HG02571 (cell line): ENCODE measurements around the gene LPGAT1.

Experiments used
- ATAC-seq: cut with Tn5 transposase; IDR thresholded peaks from one replicate; pipeline ENCODE4 v1.9.1; 2021; ENCODE audit warnings: mild to moderate bottlenecking, moderate library complexity; ENCODE audit not compliant: unreplicated experiment

LPGAT1 gene

DNA sequence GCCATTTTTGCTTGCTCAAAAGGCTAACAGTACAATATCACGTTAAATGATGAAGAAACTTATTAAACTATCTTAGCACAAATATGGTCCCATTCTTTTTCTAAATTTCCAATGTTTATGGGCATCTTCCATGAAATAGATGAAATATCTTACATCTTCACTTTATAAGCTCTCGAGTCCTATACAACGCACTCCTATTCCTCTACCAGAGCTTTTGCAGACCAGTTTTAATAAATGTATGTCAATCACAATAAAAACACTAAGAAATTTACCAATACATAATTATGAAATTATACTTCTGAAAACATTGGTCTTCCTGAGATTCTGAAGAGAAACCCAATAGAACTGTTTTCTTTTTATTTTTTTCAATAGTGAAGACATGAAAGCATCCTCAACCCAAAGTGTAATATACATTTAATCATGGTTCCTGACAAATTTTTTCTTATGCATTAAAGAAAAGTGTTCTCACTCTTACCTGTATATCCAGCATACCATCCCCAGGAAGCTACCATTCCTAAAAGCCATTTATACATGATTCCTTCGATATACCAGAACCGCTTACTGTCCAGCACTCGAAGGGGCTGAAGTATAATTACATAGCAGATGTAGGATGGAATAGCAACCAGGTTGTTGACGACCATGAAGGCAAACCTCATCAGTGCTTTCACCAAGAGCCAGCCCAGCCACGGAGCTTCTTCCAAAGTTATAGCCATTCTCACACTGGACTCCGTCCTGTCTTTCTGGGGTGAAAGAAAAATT is 1.8 kb downstream of the LPGAT1 start:
- ATAC-seq = no peak

DNA sequence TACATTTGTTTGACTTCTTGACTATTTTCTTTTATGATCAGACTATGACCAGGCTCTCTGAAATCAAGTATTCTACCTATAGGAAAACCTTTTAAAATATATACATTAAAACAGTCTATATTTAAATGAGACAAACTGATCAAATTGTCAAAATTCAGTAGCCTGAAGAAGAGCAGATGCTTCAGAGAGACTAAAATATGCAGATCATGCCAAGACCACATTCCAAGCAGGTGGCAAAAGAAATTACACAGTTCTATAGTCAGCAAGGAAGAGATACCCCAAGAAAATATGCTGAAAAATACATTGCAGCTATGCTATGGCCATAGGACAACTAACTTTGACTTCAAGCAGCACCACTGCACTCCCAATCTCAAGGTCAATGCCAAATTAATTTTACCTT is 3.5 kb downstream of the LPGAT1 start:
- ATAC-seq = no peak

DNA sequence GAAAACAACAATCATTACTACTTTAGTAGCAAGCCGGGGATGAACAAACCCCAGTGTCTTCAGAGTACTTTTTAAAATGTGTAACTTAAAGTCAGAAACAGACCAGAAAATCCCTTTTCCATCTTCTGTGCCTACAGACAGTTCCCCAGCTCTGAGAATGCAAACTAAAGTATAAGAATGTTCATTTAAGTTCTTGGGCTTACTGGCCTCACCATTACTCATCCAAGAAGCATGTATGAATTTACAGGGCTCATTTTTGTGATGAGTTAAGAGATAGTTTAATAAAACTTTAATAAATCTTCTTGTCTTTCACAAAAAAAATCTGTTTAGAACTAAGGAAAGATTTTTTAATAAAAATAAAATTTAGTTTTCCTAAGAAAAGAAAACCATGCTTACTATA is 4.6 kb downstream of the LPGAT1 start:
- no peak for ATAC-seq

DNA sequence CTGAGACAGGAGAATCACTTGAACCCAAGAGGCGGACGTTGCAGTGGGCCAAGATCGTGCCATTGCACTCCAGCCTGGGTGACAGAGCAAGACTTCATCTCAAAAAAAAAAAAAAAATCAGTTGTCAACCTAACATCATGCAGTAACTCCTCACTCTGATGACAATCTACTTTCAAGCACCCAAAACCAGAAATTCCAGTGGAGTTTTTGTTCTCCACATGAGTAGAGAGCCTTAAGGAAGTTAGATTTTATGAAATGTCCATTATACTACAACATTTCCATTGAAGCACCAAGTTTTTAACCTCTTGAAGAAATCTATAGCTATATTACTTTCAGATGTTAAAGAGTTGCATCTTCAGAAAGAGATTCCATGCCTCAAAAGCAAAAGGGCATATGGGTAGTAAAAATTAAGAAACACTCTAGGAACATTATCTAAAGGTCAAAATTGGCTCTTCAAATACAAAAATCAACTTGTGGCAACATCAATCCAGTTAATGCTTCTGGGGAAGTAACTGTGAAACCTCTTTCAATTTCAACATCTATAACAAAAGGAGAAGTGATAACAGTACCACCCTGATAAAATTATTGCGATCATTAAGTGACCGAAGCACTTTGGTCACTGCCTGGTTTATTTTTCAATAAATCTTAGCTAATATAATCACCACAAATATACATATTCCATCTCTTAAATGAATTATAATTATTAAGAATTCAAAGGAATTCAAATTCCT is 7.7 kb downstream of the LPGAT1 start:
- ATAC-seq = no peak

DNA sequence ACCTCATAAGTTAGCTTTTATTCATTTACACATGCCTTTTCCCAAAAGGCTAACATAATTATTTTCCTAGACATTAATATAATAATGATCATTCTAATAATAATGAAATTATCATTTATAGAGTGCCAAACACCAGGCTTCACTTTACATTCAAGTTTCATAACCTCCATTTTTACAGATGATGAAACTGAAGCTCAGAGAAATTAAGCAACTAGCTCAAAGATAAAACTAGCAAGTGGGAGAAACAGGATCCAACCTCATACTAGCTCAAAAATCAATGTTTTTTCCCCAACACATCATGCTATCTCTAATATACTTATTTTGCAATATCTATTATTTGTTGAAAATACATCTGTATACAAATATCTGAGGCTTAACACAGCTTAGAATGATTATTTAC is 14.0 kb downstream of the LPGAT1 start:
- no peak for ATAC-seq

DNA sequence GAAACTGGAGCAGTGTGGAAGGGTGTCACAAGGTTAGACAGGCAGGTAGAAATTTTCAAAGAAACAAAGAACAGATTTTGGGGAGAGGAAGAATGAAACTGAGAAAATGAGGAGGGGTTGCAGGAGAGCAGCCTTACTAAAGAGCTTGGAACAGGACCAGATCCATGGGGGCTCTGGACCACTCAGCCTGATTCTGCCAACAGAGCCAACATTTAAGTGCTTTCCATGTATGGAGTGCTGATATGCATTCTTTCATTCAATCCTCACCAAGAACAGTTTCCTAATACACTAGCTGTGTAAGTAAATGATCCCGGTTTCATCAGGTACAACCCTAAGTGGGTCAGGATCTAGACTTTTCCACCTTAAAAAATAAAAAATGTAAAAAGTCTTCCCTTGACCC is 16.2 kb downstream of the LPGAT1 start:
- ATAC-seq = no peak

DNA sequence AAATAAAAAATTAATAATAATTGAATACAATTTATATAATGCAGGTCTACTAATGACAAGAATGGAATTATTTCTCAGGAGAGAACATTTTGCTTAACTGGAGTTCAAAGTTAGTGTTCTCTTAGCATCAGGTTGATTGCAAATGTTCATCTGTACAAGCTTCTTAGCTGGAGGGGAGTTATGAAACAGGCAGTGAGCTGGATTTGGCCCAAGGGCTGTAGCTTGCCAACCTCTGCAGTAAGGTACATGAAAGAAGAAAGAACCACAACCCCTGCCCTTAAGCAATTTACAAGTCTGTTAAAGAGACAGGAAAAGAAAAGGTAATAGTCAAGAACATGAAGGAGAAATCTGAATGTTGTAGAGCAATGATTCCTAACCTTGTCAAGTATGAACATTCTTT is 17.0 kb downstream of the LPGAT1 start:
- no peak for ATAC-seq

DNA sequence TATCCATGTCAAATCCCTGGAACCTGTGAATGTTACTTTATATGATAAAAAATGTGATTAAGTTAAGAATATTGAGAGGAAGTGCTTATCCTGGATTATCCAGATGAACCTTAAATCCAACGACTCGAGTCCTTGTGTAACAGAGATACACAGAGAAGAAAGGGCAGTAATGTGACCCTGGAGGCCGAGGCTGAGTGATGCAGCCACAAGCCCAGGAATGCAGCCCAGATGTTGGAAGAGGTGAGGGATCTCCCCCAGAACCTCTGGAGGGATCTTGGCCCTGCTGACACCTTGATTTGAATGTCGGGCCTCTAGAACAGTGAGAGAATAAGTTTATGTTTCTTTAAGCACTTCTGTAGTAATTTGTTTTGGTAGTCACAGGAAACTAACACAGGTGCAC is 18.0 kb downstream of the LPGAT1 start:
- ATAC-seq = no peak

DNA sequence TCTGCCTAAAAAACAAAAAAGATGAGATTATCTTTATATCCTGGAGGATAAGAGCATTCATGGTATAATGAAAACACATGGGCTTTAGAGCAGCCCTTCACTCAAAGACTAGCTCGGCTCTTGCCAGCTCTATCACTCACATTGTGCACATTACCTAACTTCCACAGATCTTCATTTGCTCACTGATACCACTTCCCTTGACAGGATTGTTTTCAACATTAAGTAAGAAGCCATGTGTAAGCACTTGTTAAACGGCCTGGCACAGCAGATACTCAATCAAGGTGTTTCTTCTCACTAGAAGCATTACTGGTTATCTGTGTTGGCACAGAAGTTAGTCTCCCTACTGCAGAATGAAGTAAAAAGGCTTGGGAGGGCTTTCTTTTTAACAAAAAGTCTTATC is 18.7 kb downstream of the LPGAT1 start:
- no peak for ATAC-seq

DNA sequence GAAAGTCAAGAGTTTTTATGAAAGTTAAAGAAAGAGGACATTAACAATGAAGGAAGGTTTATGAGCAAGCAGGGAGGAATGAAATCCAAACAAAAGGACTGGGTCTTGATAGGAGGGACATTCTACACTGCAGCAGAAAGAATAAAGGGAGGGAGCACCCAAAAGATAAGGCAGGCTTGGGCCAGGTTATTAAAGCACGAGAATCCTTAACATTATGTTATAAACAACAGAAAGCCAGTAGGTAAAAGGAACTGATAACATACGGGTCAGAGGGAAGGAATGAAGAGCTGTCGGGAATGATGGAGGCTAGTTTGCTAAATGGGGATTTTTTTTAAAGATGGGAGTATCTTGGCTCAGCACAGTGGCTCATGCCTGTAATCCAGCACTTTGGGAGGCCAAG is 19.4 kb downstream of the LPGAT1 start:
- ATAC-seq = no peak

DNA sequence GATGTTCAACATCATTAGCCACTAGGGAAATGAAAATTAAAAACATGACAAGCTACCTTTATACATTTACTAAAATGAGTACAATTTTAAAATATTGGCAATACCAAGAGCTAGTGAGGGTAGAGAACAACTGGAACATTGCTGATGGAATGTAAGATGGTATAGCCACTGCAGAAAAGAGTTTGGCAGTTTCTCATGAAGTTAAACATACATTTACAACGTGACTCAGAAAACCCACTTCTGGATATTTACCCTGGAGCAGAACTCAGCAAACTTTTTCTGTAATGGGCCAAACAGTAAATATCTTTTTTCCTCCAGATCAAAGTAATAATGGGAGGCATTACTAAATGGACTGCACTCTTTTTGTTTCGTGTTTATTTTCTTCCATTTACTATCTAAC is 22.1 kb downstream of the LPGAT1 start:
- no peak for ATAC-seq

DNA sequence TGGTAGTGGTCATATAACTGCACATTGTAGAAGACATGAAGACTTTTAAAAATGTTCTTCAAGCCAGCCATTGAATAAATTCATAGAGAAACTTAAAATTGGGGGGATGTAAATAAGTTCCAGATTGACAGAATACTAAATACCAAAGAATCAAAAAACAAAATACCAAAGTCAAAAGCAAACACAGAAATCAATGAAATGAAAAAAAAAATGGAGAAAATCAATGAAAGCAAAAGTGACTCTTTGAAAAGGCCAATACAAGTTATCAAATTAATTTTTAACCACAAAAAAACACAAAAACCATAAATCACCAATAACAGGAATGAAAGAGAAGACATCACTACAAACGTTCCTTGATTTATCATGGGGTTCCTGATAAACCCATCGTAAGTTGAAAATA is 25.6 kb downstream of the LPGAT1 start:
- ATAC-seq = no peak

DNA sequence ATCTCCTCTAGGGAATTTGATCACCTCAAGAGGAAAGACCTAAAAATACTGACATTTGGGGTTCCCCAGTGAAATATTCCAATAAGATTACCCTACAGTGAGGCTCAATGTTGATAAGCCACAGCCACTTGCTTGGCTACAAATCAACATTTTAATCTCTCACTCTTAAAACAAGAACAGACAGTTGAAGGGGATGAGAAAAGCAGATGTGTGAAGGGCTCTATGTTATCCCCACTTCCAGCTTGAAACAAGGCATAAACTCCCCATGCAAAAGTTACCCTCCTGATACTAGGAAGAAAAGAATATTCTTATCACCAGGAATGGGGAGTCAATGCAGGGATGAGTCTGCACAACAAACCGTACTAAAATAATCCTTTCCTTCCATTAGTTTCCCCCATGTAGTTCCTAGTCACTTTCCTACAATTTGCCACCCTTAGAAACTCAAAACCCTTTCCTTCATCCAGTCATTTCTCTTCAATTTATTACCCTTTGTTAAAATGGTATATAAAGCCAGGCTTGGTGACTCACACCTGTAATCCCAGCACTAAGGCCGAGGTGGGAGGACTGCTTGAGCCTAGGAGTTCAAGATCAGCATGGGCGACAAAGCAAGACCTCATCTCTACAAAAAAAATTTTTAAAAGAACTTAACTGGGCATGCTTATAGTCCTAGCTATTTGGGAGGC is 29.5 kb downstream of the LPGAT1 start:
- ATAC-seq = no peak

DNA sequence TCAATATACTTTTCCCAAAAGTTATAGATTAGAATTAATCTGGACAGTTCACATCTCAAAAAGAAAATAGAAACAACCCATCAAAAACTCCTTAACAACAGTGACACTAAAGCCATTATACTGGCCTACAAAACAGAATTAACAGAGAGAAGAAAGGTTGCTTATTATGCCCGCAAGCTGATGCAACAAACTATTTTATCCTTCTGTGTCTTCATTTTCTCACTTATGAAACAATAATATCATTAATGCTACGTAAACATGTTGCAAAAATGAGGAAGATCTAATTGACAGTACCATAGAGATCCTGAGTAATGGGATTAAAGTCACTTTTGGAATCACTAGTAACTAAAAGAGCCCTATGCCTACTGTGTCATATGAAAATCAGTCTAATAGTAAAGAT is 32.6 kb downstream of the LPGAT1 start:
- no peak for ATAC-seq

DNA sequence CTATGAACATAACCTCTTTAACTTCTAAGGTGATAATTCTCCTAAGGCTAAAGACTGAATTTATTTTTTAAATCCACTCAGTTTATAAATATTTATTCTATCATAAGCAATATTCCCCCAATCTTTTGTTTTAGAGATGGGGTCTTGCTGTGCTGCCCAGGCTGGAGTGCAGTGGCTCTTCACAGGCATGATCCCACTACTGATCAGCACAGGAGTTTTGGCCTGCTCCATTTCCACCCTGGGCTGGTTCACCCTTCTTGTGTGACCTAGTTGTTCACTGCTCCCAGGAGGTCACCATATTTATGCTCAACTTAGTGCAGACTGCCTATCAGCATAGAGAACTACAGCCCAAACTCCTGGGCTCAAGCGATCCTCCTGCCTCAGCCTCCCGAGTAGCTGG is 38.6 kb downstream of the LPGAT1 start:
- no peak for ATAC-seq

DNA sequence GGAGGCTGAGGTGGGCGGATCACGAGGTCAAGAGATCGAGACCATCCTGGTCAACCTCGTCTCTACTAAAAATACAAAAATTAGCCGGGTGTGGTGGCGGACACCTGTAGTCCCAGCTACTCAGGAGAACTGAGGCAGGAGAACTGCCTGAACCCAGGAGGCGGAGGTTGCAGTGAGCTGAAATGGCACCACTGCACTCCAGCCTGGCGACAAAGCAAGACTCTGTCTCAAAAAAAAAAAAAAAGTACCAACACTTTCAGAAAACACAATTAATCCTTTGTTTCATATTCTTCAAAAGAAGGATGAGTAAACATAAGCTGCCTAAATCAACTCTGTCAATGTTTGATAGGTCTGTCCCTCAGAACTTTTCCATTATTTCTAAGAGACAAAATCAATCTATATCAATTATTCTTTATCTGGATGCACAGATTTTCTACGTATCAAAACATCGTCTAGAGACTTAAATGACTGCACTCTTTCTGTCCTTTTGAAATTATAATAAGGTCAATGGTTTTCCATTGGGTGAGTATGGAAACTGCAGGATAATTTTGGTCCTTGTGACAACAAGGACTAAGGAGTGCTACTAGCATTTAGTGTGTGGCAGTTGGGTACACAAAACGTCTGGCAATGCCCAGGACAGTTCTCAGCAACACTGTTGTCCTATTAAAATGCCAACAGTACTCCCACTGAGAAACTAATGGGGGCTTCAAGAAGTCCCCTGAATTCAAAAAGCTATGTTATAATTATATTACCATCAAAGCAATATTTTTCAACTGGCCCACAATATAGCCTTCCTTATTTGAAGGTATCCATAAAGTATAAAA is 40.7 kb downstream of the LPGAT1 start:
- ATAC-seq = no peak

DNA sequence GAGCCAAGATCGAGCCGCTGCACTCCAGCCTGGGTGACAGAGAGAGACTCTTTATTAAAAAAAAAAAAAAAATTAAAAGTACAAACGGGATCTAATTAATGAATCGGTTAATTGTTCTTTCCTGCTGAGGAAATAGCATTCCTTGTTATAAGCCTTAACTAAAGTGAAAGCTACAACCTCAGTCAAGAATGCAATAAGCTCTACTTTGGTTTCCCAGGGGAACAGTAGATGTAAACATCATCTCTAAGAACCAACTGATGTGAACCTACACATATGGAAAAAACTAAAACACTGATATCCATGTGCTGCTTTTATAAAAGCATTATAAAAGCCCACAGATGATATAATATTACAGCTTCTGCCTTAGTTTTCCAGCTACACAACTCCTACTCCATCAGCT is 41.9 kb downstream of the LPGAT1 start:
- ATAC-seq = no peak

DNA sequence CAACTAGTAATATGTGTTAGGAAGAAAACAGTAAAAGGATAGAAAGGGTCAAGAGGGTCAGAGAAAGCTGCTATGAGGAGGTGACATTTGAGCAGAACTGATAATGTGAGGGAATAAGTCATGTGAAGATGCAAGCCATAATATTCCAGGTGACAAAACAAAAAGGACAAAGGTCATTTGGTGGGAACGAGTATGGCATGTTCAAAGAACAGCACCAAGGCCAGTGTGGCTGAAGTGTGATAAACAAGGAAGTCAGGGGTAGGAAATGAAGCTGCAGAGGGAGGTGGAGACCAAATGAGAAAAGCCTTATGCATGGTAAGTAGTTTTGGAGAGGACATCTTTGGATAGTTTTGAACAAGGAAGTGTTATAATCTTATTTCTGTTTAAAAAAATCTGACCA is 46.7 kb downstream of the LPGAT1 start:
- no peak for ATAC-seq

DNA sequence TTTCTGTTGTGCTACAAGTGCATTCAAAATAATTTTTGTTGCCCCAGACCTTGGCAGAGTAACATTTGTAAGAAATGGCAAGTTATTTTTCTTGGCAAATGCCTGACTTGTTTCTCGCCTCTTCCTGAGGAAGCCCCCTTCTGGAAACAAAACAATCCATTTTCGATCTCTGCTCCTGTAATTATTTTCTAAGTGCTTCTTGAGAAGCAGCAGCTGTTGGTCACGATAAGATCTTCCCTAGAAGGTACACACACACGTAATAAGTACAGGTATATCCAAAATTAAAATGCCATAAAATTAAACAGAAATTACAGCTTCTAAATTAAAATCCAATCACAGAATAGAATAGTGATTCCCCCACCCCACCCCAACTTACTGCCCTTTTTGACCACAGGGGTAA is 47.3 kb downstream of the LPGAT1 start:
- no peak for ATAC-seq

DNA sequence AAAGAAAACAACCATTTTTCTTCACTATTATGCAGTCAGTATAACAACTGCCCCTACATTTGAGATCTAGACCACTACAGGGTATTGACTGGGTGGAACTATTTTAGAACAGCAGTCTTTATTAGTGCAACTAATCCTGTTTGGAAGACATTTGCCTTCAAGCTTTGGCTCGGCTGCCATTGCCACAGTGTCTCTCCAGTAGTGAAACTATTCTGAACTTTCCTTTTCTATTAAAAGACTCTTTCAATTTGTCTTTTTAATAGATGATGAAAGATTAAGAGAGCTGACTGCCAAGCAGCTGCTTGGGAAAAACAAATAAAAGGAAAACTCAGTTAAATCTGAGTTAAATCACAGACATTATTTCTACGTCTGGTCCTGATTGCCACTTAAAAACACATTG is 49.3 kb downstream of the LPGAT1 start:
- ATAC-seq = no peak

DNA sequence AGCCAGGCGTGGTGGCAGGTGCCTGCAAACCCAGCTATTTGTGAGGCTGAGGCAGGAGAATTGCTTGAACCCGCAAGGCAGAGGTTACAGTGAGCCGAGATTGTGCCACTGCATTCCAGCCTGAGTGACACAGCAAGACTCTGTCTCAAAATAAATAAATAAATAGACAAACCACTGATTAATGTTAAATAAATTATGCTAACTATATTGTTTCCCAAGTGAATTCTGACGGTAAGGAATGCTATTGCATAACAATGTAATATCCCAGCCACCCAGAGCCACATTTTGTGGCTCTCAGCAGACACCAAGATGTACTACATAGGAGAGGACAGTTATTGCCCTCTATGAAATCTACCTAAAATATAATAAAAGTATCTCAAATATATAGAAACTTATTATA is 55.4 kb downstream of the LPGAT1 start:
- ATAC-seq = no peak
